ENCODE data around the gene ACTR1A.

ACTR1A gene

GRCh38 chr10:102453502-102453901 lies 49.0 kb downstream of the ACTR1A start:
- no peak for DNase-seq (ENCODE audit: low spot score)

- peak; percentile 34 for DNase-seq (ENCODE audit: low spot score)
These were observed 49.7 kb downstream of the ACTR1A start for GRCh38 chr10:102452672-102453340.

- no peak for DNase-seq (ENCODE audit: low spot score)
These were observed 51.2 kb downstream of the ACTR1A start, which contains the start of gene C10orf95 for GRCh38 chr10:102451105-102451969. TSS of gene C10orf95 (minus strand) at chr10:102451543. CDS start at chr10:102451093, 450 bp downstream.

GRCh38 chr10:102450374-102451104 lies 52.0 kb downstream of the ACTR1A start:
- peak; percentile 76 for DNase-seq (ENCODE audit: low spot score)

GRCh38 chr10:102450124-102450373 lies 52.5 kb downstream of the ACTR1A start:
- no peak for DNase-seq (ENCODE audit: low spot score)

- DNase-seq (ENCODE audit: low spot score), result peak; percentile 82
These were observed 53.0 kb downstream of the ACTR1A start for GRCh38 chr10:102449321-102450123.

- no peak for DNase-seq (ENCODE audit: low spot score)
These were observed 57.7 kb downstream of the ACTR1A start for GRCh38 chr10:102444851-102445250.

GRCh38 chr10:102438374-102438773 lies 64.1 kb downstream of the ACTR1A start:
- no peak for DNase-seq (ENCODE audit: low spot score)

GRCh38 chr10:102437515-102437914 lies 65.0 kb downstream of the ACTR1A start:
- no peak for DNase-seq (ENCODE audit: low spot score)

- no peak for DNase-seq (ENCODE audit: low spot score)
These were observed 66.2 kb downstream of the ACTR1A start for GRCh38 chr10:102436312-102436711.

GRCh38 chr10:102435529-102436233 lies 66.8 kb downstream of the ACTR1A start:
- no peak for DNase-seq (ENCODE audit: low spot score)

- no peak for DNase-seq (ENCODE audit: low spot score)
These were observed 67.4 kb downstream of the ACTR1A start for GRCh38 chr10:102435133-102435497.

GRCh38 chr10:102434394-102435132 lies 67.9 kb downstream of the ACTR1A start:
- DNase-seq (ENCODE audit: low spot score), result no peak

GRCh38 chr10:102433619-102434046 lies 68.9 kb downstream of the ACTR1A start:
- no peak for DNase-seq (ENCODE audit: low spot score)

- peak; percentile 94 for DNase-seq (ENCODE audit: low spot score)
These were observed 70.2 kb downstream of the ACTR1A start, which contains the start of gene CUEDC2 for GRCh38 chr10:102432162-102432950. TSS of gene CUEDC2 (minus strand) at chr10:102432574. CDS start at chr10:102425188, 7,386 bp downstream.

GRCh38 chr10:102431452-102432124 lies 70.9 kb downstream of the ACTR1A start:
- no peak for DNase-seq (ENCODE audit: low spot score)

- no peak for DNase-seq (ENCODE audit: low spot score)
These were observed 73.0 kb downstream of the ACTR1A start for GRCh38 chr10:102429468-102429867.

All from hematopoietic multipotent progenitor cell treated with erythropoietin and hydrocortisone succinate and interleukin-3 and kit ligand, for 15 days (in vitro differentiated cells).